ENCODE measurements around the gene KCNE3. TPM values are rescaled to one million over a fixed set of nuclear protein-coding genes. Genes with fewer than 3 reads are reported as not detected.
A peak's percentile ranks its signal among the peaks of the same experiment; 100 is the strongest.

Gene KCNE3
- total and polyA plus RNA-seq, 10 of the 15 experiments (the other 5 are each of a cell fraction or from before 2014, with no cell fraction given) = not detected

GRCh38 chr11:74427384-74427886, 39.9 kb downstream of the KCNE3 start:
- Histone ChIP-seq H3K79me2 (ENCODE audit: control insufficient read depth, insufficient read depth, low read length) (no peaks in the 10 kb centered on the region), H3K27ac (ENCODE audit: control insufficient read depth, insufficient read depth) (no peak overlapping the region), H3K9ac (ENCODE audit: control insufficient read depth, insufficient read depth, low read length) (no peak overlapping the region), H3K4me3 (no peak overlapping the region), H4K20me1 (ENCODE audit: control insufficient read depth, insufficient read depth) (no peaks in the 10 kb centered on the region), H3K9me3 (replicated peaks; ENCODE audit: control insufficient read depth, insufficient read depth, low read length) (no peaks in the 10 kb centered on the region), H3K27me3 (replicated peaks in 1 of 2; ENCODE audit: control insufficient read depth in 2 of 2, insufficient read depth in 2 of 2, low read length in 1 of 2) (no peaks in the 10 kb centered on the region), H3K4me2 (ENCODE audit: control insufficient read depth, insufficient read depth) (no peak overlapping the region), H2AFZ (ENCODE audit: control insufficient read depth, low read depth, low read length) (no peak overlapping the region), H3K36me3 (ENCODE audit: control insufficient read depth in 2 of 2, insufficient read depth in 2 of 2, low read length in 1 of 2) (no peaks in the 10 kb centered on the region), H3K4me1 (ENCODE audit: control insufficient read depth, insufficient read depth, low read length) (no peaks in the 10 kb centered on the region)
- ChIA-PET RAD21 (ENCODE audit: unreplicated experiment) (interaction anchor here (1.2 kb wide), 1 partner anchor 9 kb away, joined by 4 read pairs; no protein-coding TSS in a partner anchor), CTCF (interaction anchor here (0.7 to 2.0 kb wide), 4 partner anchors 23 to 40 kb away, joined by 3 to 12 read pairs (median 4); partner anchors contain the start of gene PGM2L1), POLR2A (no interaction called here), SMC1A (ENCODE audit: uncharacterized antibody, unreplicated experiment) (interaction anchor here (1.5 kb wide), 1 partner anchor 172 kb away, joined by 4 read pairs; no protein-coding TSS in a partner anchor)
- DNase-seq (ENCODE audit: low read depth, low spot score) (no peak), ATAC-seq (no peak), FAIRE-seq (peak; percentile 52)
- TF ChIP-seq RB1 (IDR thresholded peaks at IDR 0.05; ENCODE audit: borderline replicate concordance) = no peak
- no peak for TF ChIP-seq MAX (IDR thresholded peaks at IDR 0.05; ENCODE audit: low read depth, low read length)
- TF ChIP-seq ESRRA (IDR thresholded peaks at IDR 0.05; ENCODE audit: low read length) = no peak
- no peak for TF ChIP-seq SIX5 (IDR thresholded peaks at IDR 0.05; ENCODE audit: low read depth, low read length, severe bottlenecking)
- no peak for TF ChIP-seq LARP7 (IDR thresholded peaks at IDR 0.05)
- no peak for TF ChIP-seq ATF7 (IDR thresholded peaks at IDR 0.05; ENCODE audit: low read depth)
- TF ChIP-seq NFYB (IDR thresholded peaks at IDR 0.05; ENCODE audit: insufficient read depth, low read depth, low read length) = no peak
- TF ChIP-seq CREB1 (IDR thresholded peaks at IDR 0.05; ENCODE audit: low read depth) = no peak
- TF ChIP-seq, protein P1, sequence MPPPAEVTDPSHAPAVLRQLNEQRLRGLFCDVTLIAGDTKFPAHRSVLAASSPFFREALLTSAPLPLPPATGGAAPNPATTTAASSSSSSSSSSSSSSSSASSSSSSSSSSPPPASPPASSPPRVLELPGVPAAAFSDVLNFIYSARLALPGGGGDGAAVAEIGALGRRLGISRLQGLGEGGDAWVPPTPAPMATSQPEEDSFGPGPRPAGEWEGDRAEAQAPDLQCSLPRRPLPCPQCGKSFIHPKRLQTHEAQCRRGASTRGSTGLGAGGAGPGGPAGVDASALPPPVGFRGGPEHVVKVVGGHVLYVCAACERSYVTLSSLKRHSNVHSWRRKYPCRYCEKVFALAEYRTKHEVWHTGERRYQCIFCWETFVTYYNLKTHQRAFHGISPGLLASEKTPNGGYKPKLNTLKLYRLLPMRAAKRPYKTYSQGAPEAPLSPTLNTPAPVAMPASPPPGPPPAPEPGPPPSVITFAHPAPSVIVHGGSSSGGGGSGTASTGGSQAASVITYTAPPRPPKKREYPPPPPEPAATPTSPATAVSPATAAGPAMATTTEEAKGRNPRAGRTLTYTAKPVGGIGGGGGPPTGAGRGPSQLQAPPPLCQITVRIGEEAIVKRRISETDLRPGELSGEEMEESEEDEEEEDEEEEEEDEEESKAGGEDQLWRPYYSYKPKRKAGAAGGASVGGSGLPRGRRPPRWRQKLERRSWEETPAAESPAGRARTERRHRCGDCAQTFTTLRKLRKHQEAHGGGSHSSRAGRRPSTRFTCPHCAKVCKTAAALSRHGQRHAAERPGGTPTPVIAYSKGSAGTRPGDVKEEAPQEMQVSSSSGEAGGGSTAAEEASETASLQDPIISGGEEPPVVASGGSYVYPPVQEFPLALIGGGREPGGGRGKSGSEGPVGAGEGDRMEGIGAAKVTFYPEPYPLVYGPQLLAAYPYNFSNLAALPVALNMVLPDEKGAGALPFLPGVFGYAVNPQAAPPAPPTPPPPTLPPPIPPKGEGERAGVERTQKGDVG (CRISPR knock-in tag; IDR thresholded peaks at IDR 0.05) = no peak
- no peak for TF ChIP-seq BHLHE40 (IDR thresholded peaks at IDR 0.05; ENCODE audit: borderline replicate concordance in 1 of 2, low read depth in 2 of 2, low read length in 1 of 2)
- TF ChIP-seq SMAD1 (IDR thresholded peaks at IDR 0.05; ENCODE audit: low read depth, partially characterized antibody) = no peak
- TF ChIP-seq ZNF24 (IDR thresholded peaks at IDR 0.05) = no peak
- no peak for TF ChIP-seq PML (IDR thresholded peaks at IDR 0.05; ENCODE audit: low read length)
- no peak for TF ChIP-seq CBX3 (IDR thresholded peaks at IDR 0.05; ENCODE audit: borderline replicate concordance, low read depth)
- TF ChIP-seq EZH2 (IDR thresholded peaks at IDR 0.05; ENCODE audit: borderline replicate concordance, control insufficient read depth, low read depth, low read length) = no peak
- no peak for TF ChIP-seq NRF1 (conservative IDR thresholded peaks at IDR 0.05; ENCODE audit: low read depth, low read length)
- no peak for TF ChIP-seq SREBF1 (IDR thresholded peaks at IDR 0.05; ENCODE audit: low read length)
- no peak for TF ChIP-seq ZNF384 (IDR thresholded peaks at IDR 0.05; ENCODE audit: borderline replicate concordance, low read depth, low read length)
- BruUV-seq (replicated peaks) = no TSS peak
- WGBS (ENCODE audit: insufficient coverage, insufficient replicate concordance, low lambda C conversion rate, missing lambda C conversion rate) = 44% methylated on average over 4 of the region's 4 CpGs
- intact Hi-C loops (cut with micrococcal nuclease; ENCODE audit: unreplicated experiment) = no loop called here
- in situ Hi-C loops (cut with MboI) = no loop called here
